A673 (cell line): ENCODE measurements around the gene MAPK9. TPM values are rescaled to one million over a fixed set of nuclear protein-coding genes. Genes with fewer than 3 reads are reported as not detected.

Experiments used
- BruUV-seq: library from RNA; stranded (reverse); fragments of 400-500 nt; replicated peaks from 2 replicates; lab custom pipeline; 2021; lab: Mats Ljungman, UMichigan
- CTCF ChIA-PET: fragments of 300-600 bp; sonication (Branson Sonifier 250); formaldehyde crosslinking; loops from one replicate; lab custom pipeline; 2022; ENCODE audit warnings: antibody characterized with exemption; lab: Charles Lee
- POLR2A ChIA-PET: fragments of 300-600 bp; sonication (Branson Sonifier 250); formaldehyde crosslinking; loops from one replicate; lab custom pipeline; 2022; ENCODE audit warnings: antibody characterized with exemption; ENCODE audit not compliant: low non-redundant PET; lab: Charles Lee
- DNase-seq: peaks from one replicate; pipeline ENCODE4 v3.0.0-alpha.2; 2015; ENCODE audit warnings: low spot score
- H3K27ac ChIP-seq: fragments of 200-600 bp; sonication (generic); 2 replicates; pipeline ENCODE4 v1.5.1; 2016; ENCODE audit warnings: mixed run types, low read depth, mild to moderate bottlenecking, mixed read lengths, antibody characterized with exemption, low read length; ENCODE audit not compliant: poor library complexity, severe bottlenecking
- H3K27me3 ChIP-seq: fragments of 200-600 bp; sonication (generic); replicated peaks from 2 replicates; pipeline ENCODE4 v1.6.1; 2017; ENCODE audit warnings: mixed run types, low read depth, mild to moderate bottlenecking, mixed read lengths, antibody characterized with exemption, low read length; ENCODE audit not compliant: insufficient read depth, poor library complexity
- H3K36me3 ChIP-seq: fragments of 200-600 bp; sonication (generic); 2 replicates; pipeline ENCODE4 v1.6.1; 2016; ENCODE audit warnings: mixed run types, mild to moderate bottlenecking, mixed read lengths, antibody characterized with exemption, low read length; ENCODE audit not compliant: insufficient read depth, poor library complexity, severe bottlenecking
- H3K4me1 ChIP-seq: fragments of 200-600 bp; sonication (generic); 2 replicates; pipeline ENCODE4 v1.6.1; 2017; ENCODE audit warnings: mixed run types, mild to moderate bottlenecking, mixed read lengths, antibody characterized with exemption, low read length; ENCODE audit not compliant: insufficient read depth, poor library complexity, severe bottlenecking
- H3K4me3 ChIP-seq: fragments of 200-600 bp; sonication (generic); 2 replicates; pipeline ENCODE4 v1.5.1; 2016; ENCODE audit warnings: low read depth, mixed run types, mild to moderate bottlenecking, mixed read lengths, low read length; ENCODE audit not compliant: poor library complexity, severe bottlenecking
- H3K9me3 ChIP-seq: fragments of 200-600 bp; sonication (generic); 2 replicates; pipeline ENCODE4 v1.6.1; 2016; ENCODE audit warnings: mixed run types, low read depth, mild to moderate bottlenecking, mixed read lengths, antibody characterized with exemption, low read length; ENCODE audit not compliant: poor library complexity, severe bottlenecking
- EZH2 ChIP-seq: fragments of 200-600 bp; sonication (generic); IDR thresholded peaks from 2 replicates; pipeline ENCODE4 v1.6.1; 2017; ENCODE audit warnings: borderline replicate concordance, low read depth, mild to moderate bottlenecking, mixed read lengths, antibody characterized with exemption, low read length; ENCODE audit not compliant: poor library complexity, severe bottlenecking
- intact Hi-C: fragments of 100-400 bp; cut with micrococcal nuclease; formaldehyde crosslinking; loops from one replicate; pipeline ENCODE4 v1.10.0; 2022; ENCODE audit not compliant: unreplicated experiment
- total RNA-seq: library from RNA; stranded (reverse); gene quantifications from 2 replicates; pipeline ENCODE4 v1.2.3, GENCODE V29; 2021
- TF ChIP-seq, protein P1 (sequence below): fragments of 300-800, 200-600 bp; sonication (generic); conservative IDR thresholded peaks from 2 replicates; pipeline ENCODE4 v1.5.1; 2017; ENCODE audit warnings: low read depth, mild to moderate bottlenecking, antibody characterized with exemption, low read length, moderate library complexity, mixed read lengths

The MAPK9 gene
- total RNA-seq, 1 experiment from 2014 or later = 34.4 TPM

DNA sequence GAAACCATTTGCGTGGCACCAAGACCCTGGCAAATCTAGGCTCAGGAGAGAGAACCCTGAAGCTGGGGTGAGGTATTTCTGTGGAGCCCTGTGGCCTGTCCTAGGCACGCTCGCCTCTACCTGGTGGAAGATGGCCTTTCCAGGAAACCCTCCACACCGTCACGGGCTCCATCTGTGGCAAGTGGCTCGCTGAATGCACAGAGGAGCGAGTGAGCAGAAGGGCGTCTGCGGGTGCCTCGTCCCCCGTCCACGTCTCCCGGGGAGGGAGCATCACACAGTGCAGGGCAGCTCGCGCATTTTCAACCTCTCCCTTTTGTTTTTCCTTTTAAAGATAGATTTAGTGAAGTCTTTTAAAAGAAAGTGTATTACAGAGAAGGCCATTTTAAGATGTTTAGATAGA lies 57.6 kb downstream of the MAPK9 start:
- H3K9me3 ChIP-seq = no peaks in the 10 kb centered on the region
- POLR2A ChIA-PET = no interaction called here
- no peaks in the 10 kb centered on the region for H3K4me1 ChIP-seq
- no peak for DNase-seq
- no TSS peak for BruUV-seq
- H3K36me3 ChIP-seq = no peaks in the 10 kb centered on the region
- CTCF ChIA-PET = no interaction called here
- no peak overlapping the region for H3K4me3 ChIP-seq
- H3K27ac ChIP-seq = no peak overlapping the region
- intact Hi-C loops = no loop called here
- no peaks in the 10 kb centered on the region for H3K27me3 ChIP-seq
- TF ChIP-seq EZH2 = no peak
- TF ChIP-seq, protein P1, sequence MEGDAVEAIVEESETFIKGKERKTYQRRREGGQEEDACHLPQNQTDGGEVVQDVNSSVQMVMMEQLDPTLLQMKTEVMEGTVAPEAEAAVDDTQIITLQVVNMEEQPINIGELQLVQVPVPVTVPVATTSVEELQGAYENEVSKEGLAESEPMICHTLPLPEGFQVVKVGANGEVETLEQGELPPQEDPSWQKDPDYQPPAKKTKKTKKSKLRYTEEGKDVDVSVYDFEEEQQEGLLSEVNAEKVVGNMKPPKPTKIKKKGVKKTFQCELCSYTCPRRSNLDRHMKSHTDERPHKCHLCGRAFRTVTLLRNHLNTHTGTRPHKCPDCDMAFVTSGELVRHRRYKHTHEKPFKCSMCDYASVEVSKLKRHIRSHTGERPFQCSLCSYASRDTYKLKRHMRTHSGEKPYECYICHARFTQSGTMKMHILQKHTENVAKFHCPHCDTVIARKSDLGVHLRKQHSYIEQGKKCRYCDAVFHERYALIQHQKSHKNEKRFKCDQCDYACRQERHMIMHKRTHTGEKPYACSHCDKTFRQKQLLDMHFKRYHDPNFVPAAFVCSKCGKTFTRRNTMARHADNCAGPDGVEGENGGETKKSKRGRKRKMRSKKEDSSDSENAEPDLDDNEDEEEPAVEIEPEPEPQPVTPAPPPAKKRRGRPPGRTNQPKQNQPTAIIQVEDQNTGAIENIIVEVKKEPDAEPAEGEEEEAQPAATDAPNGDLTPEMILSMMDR = no peak

DNA sequence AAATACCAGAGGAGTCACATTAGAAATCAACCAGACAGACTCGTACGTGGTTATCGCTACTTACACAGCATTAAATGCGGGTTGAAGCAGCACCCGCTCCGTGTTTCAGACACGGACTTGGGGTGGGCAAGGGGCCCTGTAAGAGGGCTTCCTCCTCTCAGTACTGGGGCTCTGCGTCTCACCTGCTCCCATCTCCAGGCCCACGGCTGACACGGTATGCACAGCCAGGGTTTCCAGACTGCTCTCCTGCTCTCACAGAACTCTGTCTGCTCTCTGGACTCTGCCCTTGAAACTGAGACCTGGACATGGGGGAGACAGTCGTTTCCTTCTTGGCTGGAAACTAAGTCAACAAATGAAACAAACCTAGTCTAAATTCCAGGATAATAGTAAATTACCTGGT lies 58.2 kb downstream of the MAPK9 start:
- intact Hi-C loops = no loop called here
- Histone ChIP-seq H3K27ac (no peak overlapping the region), H3K4me3 (no peak overlapping the region), H3K9me3 (no peaks in the 10 kb centered on the region), H3K27me3 (no peaks in the 10 kb centered on the region), H3K36me3 (no peaks in the 10 kb centered on the region), H3K4me1 (no peaks in the 10 kb centered on the region)
- TF ChIP-seq, protein P1 = no peak
- no peak for TF ChIP-seq EZH2
- POLR2A ChIA-PET = no interaction called here
- BruUV-seq = no TSS peak
- no peak for DNase-seq
- CTCF ChIA-PET = no interaction called here

DNA sequence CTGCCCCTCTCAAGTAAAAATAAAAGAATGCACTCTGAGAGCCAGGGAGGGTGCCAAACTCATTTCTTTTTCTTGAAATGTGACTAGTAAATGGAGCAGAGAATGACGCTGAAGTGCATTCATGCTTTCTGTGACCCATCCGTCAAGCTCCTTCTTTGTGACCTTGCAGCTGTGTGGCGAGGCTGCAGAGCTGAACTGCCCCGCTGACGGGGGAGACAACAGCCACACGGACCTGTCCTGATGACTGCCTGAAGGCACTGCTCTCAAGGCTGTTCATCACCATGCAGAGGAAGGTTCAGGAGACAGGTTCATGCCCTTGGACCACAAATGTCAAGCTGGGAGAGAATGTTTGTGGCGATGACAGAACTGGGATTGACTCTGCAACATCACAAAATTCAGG lies 61.9 kb downstream of the MAPK9 start:
- no peak for DNase-seq
- POLR2A ChIA-PET = no interaction called here
- H3K9me3 ChIP-seq = no peaks in the 10 kb centered on the region
- H3K4me1 ChIP-seq = no peaks in the 10 kb centered on the region
- no TSS peak for BruUV-seq
- no peak overlapping the region for H3K27ac ChIP-seq
- H3K4me3 ChIP-seq = no peak overlapping the region
- CTCF ChIA-PET = no interaction called here
- no peaks in the 10 kb centered on the region for H3K36me3 ChIP-seq
- no peaks in the 10 kb centered on the region for H3K27me3 ChIP-seq
- intact Hi-C loops = no loop called here
- no peak for TF ChIP-seq EZH2
- TF ChIP-seq, protein P1 = no peak
